Loucy (cell line): ENCODE data around the gene GKN2.

Source experiments
- EZH2phosphoT487 ChIP-seq: fragments of 200-600 bp; IDR thresholded peaks from 2 replicates; pipeline ENCODE4 v1.6.1; 2018; ENCODE audit warnings: antibody characterized with exemption, mild to moderate bottlenecking, moderate library complexity, borderline replicate concordance
- TF ChIP-seq, protein P1 (sequence below): fragments of 200-600 bp; sonication (generic); conservative IDR thresholded peaks from 2 replicates; pipeline ENCODE4 v1.5.1; 2014; ENCODE audit warnings: mild to moderate bottlenecking, antibody characterized with exemption, low read length

DNA sequence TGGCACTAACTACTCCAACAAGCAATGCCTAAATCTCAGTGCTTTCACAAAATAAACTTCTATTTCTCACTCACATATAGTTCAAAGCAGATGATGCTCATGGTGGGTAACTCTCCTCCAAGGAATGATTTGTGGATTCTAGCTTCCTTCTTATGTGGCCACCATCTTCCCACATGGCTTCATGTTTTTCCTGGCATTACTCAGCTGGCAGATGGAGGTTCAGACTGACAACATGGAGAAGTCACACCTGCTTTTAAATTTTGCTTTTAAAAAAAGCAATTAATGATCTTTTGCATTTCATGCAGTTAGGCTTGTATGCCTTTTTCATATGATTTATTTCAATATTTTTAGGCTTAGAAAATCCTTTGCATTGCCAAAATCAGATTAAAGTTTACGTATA is 6.3 kb upstream of the GKN2 start:
- TF ChIP-seq, protein P1, sequence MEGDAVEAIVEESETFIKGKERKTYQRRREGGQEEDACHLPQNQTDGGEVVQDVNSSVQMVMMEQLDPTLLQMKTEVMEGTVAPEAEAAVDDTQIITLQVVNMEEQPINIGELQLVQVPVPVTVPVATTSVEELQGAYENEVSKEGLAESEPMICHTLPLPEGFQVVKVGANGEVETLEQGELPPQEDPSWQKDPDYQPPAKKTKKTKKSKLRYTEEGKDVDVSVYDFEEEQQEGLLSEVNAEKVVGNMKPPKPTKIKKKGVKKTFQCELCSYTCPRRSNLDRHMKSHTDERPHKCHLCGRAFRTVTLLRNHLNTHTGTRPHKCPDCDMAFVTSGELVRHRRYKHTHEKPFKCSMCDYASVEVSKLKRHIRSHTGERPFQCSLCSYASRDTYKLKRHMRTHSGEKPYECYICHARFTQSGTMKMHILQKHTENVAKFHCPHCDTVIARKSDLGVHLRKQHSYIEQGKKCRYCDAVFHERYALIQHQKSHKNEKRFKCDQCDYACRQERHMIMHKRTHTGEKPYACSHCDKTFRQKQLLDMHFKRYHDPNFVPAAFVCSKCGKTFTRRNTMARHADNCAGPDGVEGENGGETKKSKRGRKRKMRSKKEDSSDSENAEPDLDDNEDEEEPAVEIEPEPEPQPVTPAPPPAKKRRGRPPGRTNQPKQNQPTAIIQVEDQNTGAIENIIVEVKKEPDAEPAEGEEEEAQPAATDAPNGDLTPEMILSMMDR = no peak
- TF ChIP-seq EZH2phosphoT487 = no peak
